IPS-18a (cell line): Measurements from ENCODE around the gene GJB5.

Experiments
- H3K27ac ChIP-seq: one replicate; pipeline ENCODE4 v1.5.1; 2013; ENCODE audit warnings: low read length
- H3K27me3 ChIP-seq: one replicate; pipeline ENCODE4 v1.6.1; 2013; ENCODE audit warnings: mild to moderate bottlenecking, low read length; ENCODE audit not compliant: control insufficient read depth, insufficient read depth
- H3K36me3 ChIP-seq: one replicate; pipeline ENCODE4 v1.6.1; 2013; ENCODE audit warnings: low read depth, low read length; ENCODE audit not compliant: control insufficient read depth
- H3K4me1 ChIP-seq: one replicate; pipeline ENCODE4 v1.6.1; 2013; ENCODE audit warnings: low read depth, low read length; ENCODE audit not compliant: control insufficient read depth
- H3K4me3 ChIP-seq: one replicate; pipeline ENCODE4 v1.5.1; 2013; ENCODE audit warnings: low read length
- H3K9ac ChIP-seq: one replicate; pipeline ENCODE4 v1.6.1; 2013; ENCODE audit warnings: mild to moderate bottlenecking, low read length, moderate library complexity
- H3K9me3 ChIP-seq: one replicate; pipeline ENCODE4 v1.6.1; 2013; ENCODE audit warnings: low read depth, low read length; ENCODE audit not compliant: control insufficient read depth

GJB5 gene

GRCh38 chr1:34746101-34746500 lies 8.7 kb upstream of the GJB5 start:
- H3K36me3 ChIP-seq: no peaks in the 10 kb centered on the region
- H3K9ac ChIP-seq: no peak overlapping the region

DNA sequence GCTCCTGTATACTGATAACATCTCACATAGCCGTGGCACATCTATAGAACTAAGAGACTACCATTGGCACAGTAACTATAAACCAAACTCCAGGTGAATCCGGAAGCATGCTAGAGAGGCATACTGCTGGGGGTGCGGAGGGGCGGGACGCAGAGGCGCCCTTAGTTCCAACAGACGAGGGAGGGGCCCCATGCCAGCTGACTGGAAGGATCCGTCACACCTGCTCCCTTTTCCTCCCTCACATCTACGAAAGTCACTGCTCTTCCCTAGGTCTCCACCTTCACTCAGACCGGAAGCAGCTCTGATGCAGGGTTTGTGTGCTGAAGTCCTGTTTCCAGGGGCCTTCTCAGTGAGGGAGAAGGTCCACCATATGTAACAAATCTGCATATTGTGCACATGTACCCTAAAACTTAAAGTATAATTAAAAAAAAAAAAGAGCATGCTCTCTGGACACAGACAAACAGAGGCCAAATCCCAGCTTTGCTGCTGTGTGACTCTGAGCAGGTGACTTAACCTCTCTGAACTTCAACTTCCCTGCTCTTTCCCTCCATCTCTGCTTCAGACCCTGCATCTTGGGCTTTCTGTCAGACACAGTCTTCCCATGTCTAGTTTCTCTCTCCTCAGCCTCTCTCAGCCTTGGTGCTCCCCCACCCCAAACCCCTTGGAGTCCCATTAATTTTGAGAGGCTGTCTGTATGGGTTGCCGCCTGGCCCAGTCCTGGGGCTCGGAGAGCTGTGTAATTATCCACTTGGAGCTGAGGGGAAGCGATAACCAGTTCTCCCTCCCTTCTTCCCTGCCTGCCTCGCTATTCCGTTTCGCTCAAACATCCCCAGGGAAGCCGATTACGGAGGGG lies 7.8 kb upstream of the GJB5 start:
- Histone ChIP-seq H3K27me3 (peaks cover 5% of the 10 kb centered on the region), H3K9me3 (no peaks in the 10 kb centered on the region), H3K4me3 (no peak overlapping the region), H3K4me1 (no peaks in the 10 kb centered on the region), H3K27ac (no peak overlapping the region), H3K36me3 (no peaks in the 10 kb centered on the region), H3K9ac (no peak overlapping the region)

More at GRCh38 chr1:34746101-34746500, 8.7 kb upstream of the GJB5 start:
- Histone ChIP-seq H3K4me1 (no peaks in the 10 kb centered on the region), H3K27me3 (peaks cover 9% of the 10 kb centered on the region), H3K27ac (no peak overlapping the region), H3K4me3 (no peak overlapping the region), H3K9me3 (no peaks in the 10 kb centered on the region)

GRCh38 chr1:34747638-34747941 lies 7.3 kb upstream of the GJB5 start:
- no peak overlapping the region for H3K27ac ChIP-seq
- no peaks in the 10 kb centered on the region for H3K9me3 ChIP-seq
- no peak overlapping the region for H3K4me3 ChIP-seq
- H3K4me1 ChIP-seq: no peaks in the 10 kb centered on the region
- H3K9ac ChIP-seq: no peak overlapping the region
- H3K36me3 ChIP-seq: no peaks in the 10 kb centered on the region
- H3K27me3 ChIP-seq: no peaks in the 10 kb centered on the region

GRCh38 chr1:34749992-34750391 lies 4.9 kb upstream of the GJB5 start:
- Histone ChIP-seq H3K4me1 (no peaks in the 10 kb centered on the region), H3K36me3 (no peaks in the 10 kb centered on the region), H3K27me3 (no peaks in the 10 kb centered on the region), H3K9ac (no peak overlapping the region), H3K4me3 (no peak overlapping the region), H3K9me3 (no peaks in the 10 kb centered on the region), H3K27ac (no peak overlapping the region)

- Histone ChIP-seq H3K27ac (no peak overlapping the region), H3K9ac (no peak overlapping the region), H3K36me3 (no peaks in the 10 kb centered on the region), H3K27me3 (no peaks in the 10 kb centered on the region), H3K9me3 (no peaks in the 10 kb centered on the region), H3K4me1 (no peaks in the 10 kb centered on the region), H3K4me3 (no peak overlapping the region)
Observed at GRCh38 chr1:34750610-34751009, 4.2 kb upstream of the GJB5 start.

DNA sequence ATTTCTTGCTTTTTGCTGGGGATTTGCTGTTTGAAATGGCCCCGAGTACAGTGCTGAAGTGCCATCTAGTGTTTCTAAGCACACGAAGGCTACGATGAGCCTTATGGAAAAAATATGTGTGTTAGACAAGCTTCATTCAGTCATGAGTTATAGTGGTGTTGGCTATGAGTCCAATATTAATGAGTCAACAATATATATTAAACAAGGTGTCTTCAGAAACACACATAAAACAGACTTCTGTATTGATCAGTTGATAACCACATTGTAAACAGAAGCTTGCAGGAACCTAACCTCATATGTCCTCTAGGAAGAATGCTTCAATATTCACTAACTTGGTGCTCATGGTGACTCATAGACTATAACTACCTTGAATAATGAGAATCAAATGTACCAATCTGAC lies 1.7 kb upstream of the GJB5 start:
- Histone ChIP-seq H3K4me1 (no peaks in the 10 kb centered on the region), H3K9ac (no peak overlapping the region), H3K4me3 (no peak overlapping the region), H3K36me3 (no peaks in the 10 kb centered on the region), H3K27me3 (no peaks in the 10 kb centered on the region), H3K27ac (no peak overlapping the region), H3K9me3 (no peaks in the 10 kb centered on the region)

DNA sequence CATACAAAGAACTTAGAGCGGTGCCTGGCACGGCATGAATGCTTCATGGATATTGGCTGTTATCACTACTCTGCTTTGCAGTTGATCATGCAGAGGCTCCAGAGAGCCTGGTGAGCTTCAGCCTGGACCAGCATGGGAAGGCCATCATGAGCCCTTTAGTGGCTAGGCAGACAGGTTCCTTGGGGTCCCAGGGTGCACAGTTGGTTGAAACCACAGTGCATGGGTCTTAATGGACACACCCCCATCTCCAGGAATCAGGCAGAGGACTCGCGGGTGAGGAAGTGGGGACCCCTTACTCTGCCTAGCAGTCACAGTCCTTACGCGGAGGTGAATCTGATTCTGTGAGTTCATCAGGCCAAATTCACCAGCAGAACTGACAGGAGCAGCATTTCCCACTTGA lies 1.1 kb downstream of the GJB5 start:
- Histone ChIP-seq H3K9ac (no peak overlapping the region), H3K9me3 (no peaks in the 10 kb centered on the region), H3K4me3 (no peak overlapping the region), H3K27me3 (no peaks in the 10 kb centered on the region), H3K4me1 (peaks cover 6% of the 10 kb centered on the region), H3K27ac (no peak overlapping the region), H3K36me3 (no peaks in the 10 kb centered on the region)

DNA sequence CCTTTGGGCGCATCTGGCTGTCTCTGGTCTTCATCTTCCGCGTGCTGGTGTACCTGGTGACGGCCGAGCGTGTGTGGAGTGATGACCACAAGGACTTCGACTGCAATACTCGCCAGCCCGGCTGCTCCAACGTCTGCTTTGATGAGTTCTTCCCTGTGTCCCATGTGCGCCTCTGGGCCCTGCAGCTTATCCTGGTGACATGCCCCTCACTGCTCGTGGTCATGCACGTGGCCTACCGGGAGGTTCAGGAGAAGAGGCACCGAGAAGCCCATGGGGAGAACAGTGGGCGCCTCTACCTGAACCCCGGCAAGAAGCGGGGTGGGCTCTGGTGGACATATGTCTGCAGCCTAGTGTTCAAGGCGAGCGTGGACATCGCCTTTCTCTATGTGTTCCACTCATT lies 2.5 kb downstream of the GJB5 start:
- no peaks in the 10 kb centered on the region for H3K36me3 ChIP-seq
- no peak overlapping the region for H3K9ac ChIP-seq
- H3K4me3 ChIP-seq: no peak overlapping the region
- H3K27ac ChIP-seq: no peak overlapping the region
- no peaks in the 10 kb centered on the region for H3K9me3 ChIP-seq
- no peaks in the 10 kb centered on the region for H3K27me3 ChIP-seq
- H3K4me1 ChIP-seq: peaks cover 6% of the 10 kb centered on the region

DNA sequence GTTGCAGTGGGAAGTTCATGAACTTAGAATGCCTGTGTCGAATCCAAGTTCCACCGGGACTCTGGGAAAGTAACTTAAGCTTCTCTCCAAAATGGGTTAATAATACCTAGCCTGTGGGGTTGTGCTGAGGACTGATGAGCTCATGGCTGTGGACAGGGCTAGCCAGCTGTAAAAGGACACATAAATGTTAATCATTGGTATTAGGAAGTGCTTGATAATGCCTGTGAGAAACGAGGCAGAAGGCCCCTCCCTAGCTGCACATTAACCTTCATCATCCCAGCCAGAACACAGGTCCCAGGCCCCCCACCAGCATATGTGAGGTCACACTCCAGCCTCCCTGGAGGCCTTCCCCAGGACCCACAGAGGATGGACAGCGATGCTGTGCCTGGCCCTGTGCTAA lies 3.9 kb downstream of the GJB5 start:
- no peaks in the 10 kb centered on the region for H3K27me3 ChIP-seq
- peaks cover 12% of the 10 kb centered on the region for H3K4me1 ChIP-seq
- no peak overlapping the region for H3K4me3 ChIP-seq
- H3K36me3 ChIP-seq: no peaks in the 10 kb centered on the region
- H3K9me3 ChIP-seq: no peaks in the 10 kb centered on the region
- H3K9ac ChIP-seq: no peak overlapping the region
- H3K27ac ChIP-seq: no peak overlapping the region

- no peak within 1 kb of the TSS for H3K27ac ChIP-seq
- no peaks in the 10 kb centered on the region for H3K9me3 ChIP-seq
- H3K27me3 ChIP-seq: no peaks in the 10 kb centered on the region
- no peak within 1 kb of the TSS for H3K4me3 ChIP-seq
- H3K9ac ChIP-seq: no peak within 1 kb of the TSS
- peaks cover 12% of the 10 kb centered on the region for H3K4me1 ChIP-seq
- no peaks in the 10 kb centered on the region for H3K36me3 ChIP-seq
Observed at GRCh38 chr1:34759503-34760357, 4.9 kb downstream of the GJB5 start, which contains the start of gene GJB4. TSS of gene GJB4 (plus strand) at chr1:34759740. CDS start at chr1:34761255, 1,515 bp downstream.

- Histone ChIP-seq H3K9ac (no peak overlapping the region), H3K4me1 (peaks cover 12% of the 10 kb centered on the region), H3K27me3 (no peaks in the 10 kb centered on the region), H3K27ac (no peak overlapping the region), H3K4me3 (no peak overlapping the region), H3K36me3 (no peaks in the 10 kb centered on the region), H3K9me3 (no peaks in the 10 kb centered on the region)
Observed at GRCh38 chr1:34761176-34761761, 6.4 kb downstream of the GJB5 start.
